Body of pancreas (tissue), 4 donors: ENCODE results near the gene CLEC16A.

Experiments used
- POLR2A ChIP-seq, 3 donors: fragments of 450-650 bp; IDR thresholded peaks; one replicate each; pipeline ENCODE4 v1.6.1; 2016; ENCODE audit warnings: antibody characterized with exemption in 3 of 3, mild to moderate bottlenecking in 2 of 3
- TF ChIP-seq, protein P1 (sequence below), 7 experiments: fragments of 450-650 bp in 4 of 7; fragments of 200-600 bp in 3 of 7; sonication (generic) in 3 of 7; IDR thresholded peaks; one replicate each; pipeline ENCODE4 v1.5.1; 2016 to 2019; ENCODE audit warnings: antibody characterized with exemption in 7 of 7

DNA sequence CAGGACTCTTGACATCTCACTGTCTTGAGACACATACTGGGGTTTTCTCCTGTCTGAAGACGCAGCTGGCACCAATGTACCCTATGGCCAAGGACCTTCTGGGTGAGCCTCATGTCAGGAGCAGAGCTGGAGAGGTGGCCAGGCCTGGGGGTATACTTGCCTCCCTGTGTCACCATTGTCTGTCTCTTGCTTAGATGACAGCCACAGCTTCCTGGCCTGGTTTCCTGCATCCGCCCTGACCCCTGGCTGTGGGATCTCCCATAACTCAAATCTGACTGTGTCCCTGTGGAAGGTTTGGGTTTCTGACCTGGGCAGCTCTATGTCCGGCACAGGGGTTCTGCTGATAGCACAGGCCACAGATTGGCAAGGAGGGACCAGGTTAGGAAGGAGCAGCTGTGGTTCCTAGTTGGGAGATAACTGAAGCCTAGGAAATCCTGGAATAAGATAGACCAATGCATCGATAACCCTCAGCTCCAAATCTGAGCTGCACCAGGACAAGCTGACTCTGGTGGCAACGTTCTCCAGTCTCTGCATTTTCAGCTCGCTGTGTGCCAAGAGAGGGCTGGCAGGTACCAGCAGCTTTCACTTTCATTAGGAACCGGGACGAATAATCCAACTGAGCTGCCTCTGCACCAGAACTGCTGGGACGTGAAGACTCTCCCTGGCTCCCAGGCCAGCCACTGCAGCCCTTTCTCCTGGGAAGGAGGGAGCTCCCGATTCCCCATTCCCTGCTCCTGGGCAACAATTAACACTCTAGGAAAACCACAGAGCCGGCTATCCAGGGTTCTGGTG lies 7.1 kb upstream of the CLEC16A start:
- TF ChIP-seq, protein P1, sequence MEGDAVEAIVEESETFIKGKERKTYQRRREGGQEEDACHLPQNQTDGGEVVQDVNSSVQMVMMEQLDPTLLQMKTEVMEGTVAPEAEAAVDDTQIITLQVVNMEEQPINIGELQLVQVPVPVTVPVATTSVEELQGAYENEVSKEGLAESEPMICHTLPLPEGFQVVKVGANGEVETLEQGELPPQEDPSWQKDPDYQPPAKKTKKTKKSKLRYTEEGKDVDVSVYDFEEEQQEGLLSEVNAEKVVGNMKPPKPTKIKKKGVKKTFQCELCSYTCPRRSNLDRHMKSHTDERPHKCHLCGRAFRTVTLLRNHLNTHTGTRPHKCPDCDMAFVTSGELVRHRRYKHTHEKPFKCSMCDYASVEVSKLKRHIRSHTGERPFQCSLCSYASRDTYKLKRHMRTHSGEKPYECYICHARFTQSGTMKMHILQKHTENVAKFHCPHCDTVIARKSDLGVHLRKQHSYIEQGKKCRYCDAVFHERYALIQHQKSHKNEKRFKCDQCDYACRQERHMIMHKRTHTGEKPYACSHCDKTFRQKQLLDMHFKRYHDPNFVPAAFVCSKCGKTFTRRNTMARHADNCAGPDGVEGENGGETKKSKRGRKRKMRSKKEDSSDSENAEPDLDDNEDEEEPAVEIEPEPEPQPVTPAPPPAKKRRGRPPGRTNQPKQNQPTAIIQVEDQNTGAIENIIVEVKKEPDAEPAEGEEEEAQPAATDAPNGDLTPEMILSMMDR (IDR thresholded peaks at IDR 0.05): no peak
- TF ChIP-seq POLR2A (IDR thresholded peaks at IDR 0.05): no peak
